Neural progenitor cell (in vitro differentiated cells): ENCODE results near the gene PCED1A. TPM values are rescaled to one million over a fixed set of nuclear protein-coding genes. Genes with fewer than 3 reads are reported as not detected.

Experiments used
- DNase-seq: peaks from one replicate; pipeline ENCODE4 v3.0.0-alpha.2; 2016; ENCODE audit warnings: low spot score
- H2AFZ ChIP-seq: fragments of 200-600 bp; sonication (generic); replicated peaks from 2 replicates; pipeline ENCODE4 v1.6.1; 2016; ENCODE audit warnings: antibody characterized with exemption
- H3F3A ChIP-seq: fragments of 200-600 bp; sonication (generic); 2 replicates; pipeline ENCODE4 v1.6.1; 2016; ENCODE audit warnings: antibody characterized with exemption, low read depth
- H3K27ac ChIP-seq: fragments of 200-600 bp; sonication (generic); 2 replicates; pipeline ENCODE4 v1.5.1; 2016; ENCODE audit warnings: mild to moderate bottlenecking
- H3K27me3 ChIP-seq: fragments of 200-600 bp; sonication (generic); 2 replicates; pipeline ENCODE4 v1.6.1; 2016; ENCODE audit warnings: mild to moderate bottlenecking, moderate library complexity
- H3K36me3 ChIP-seq: fragments of 200-600 bp; sonication (generic); 2 replicates; pipeline ENCODE4 v1.5.1; 2016
- H3K4me1 ChIP-seq: fragments of 200-600 bp; sonication (generic); 2 replicates; pipeline ENCODE4 v1.6.1; 2016; ENCODE audit warnings: mixed run types
- H3K4me2 ChIP-seq: fragments of 200-600 bp; sonication (generic); 2 replicates; pipeline ENCODE4 v1.6.1; 2016
- H3K4me3 ChIP-seq: fragments of 200-600 bp; sonication (generic); 2 replicates; pipeline ENCODE4 v1.5.1; 2016
- H3K79me2 ChIP-seq: fragments of 200-600 bp; sonication (generic); 2 replicates; pipeline ENCODE4 v1.6.1; 2016; ENCODE audit warnings: low read depth
- H3K9ac ChIP-seq: fragments of 200-600 bp; sonication (generic); 2 replicates; pipeline ENCODE4 v1.6.1; 2016
- H3K9me3 ChIP-seq: fragments of 200-600 bp; sonication (generic); 2 replicates; pipeline ENCODE4 v1.5.1; 2016; ENCODE audit warnings: low read depth
- H4K20me1 ChIP-seq: fragments of 200-600 bp; sonication (generic); 2 replicates; pipeline ENCODE4 v1.6.1; 2016; ENCODE audit warnings: low read depth
- H3K27ac Mint-ChIP-seq: 3 replicates; pipeline ENCODE4 v1.8.0; 2021; ENCODE audit warnings: mixed read lengths
- H3K27me3 Mint-ChIP-seq: 2 replicates; pipeline ENCODE4 v1.8.0; 2022; ENCODE audit warnings: low read depth, mild to moderate bottlenecking, inconsistent platforms, moderate library complexity, mixed read lengths; ENCODE audit not compliant: insufficient read depth
- H3K36me3 Mint-ChIP-seq: 3 replicates; pipeline ENCODE4 v1.8.0; 2021; ENCODE audit warnings: mixed read lengths
- H3K4me1 Mint-ChIP-seq: 3 replicates; pipeline ENCODE4 v1.8.0; 2021; ENCODE audit warnings: mixed read lengths
- H3K4me3 Mint-ChIP-seq: 3 replicates; pipeline ENCODE4 v1.8.0; 2021; ENCODE audit warnings: mild to moderate bottlenecking, moderate library complexity, mixed read lengths
- H3K9me3 Mint-ChIP-seq: 3 replicates; pipeline ENCODE4 v1.8.0; 2020; ENCODE audit warnings: mixed read lengths
- EZH2 ChIP-seq: fragments of 200-600 bp; sonication (generic); IDR thresholded peaks from 2 replicates; pipeline ENCODE4 v1.6.1; 2017; ENCODE audit warnings: antibody characterized with exemption, mild to moderate bottlenecking, moderate library complexity
- EZH2phosphoT487 ChIP-seq: fragments of 200-600 bp; sonication (generic); IDR thresholded peaks from 2 replicates; pipeline ENCODE4 v1.6.1; 2017; ENCODE audit warnings: antibody characterized with exemption
- total RNA-seq: library from RNA; depleted of rRNA; stranded (reverse); fragments of >200 nt; gene quantifications from 2 replicates; pipeline ENCODE4 v1.2.3, GENCODE V29; 2015; ENCODE audit warnings: low replicate concordance
- TF ChIP-seq, protein P1 (sequence below): fragments of 200-600 bp; sonication (generic); IDR thresholded peaks from 2 replicates; pipeline ENCODE4 v1.5.1; 2017; ENCODE audit warnings: antibody characterized with exemption, mild to moderate bottlenecking

The PCED1A gene
- total RNA-seq, 1 donor from 2014 or later = 14.6 TPM

DNA sequence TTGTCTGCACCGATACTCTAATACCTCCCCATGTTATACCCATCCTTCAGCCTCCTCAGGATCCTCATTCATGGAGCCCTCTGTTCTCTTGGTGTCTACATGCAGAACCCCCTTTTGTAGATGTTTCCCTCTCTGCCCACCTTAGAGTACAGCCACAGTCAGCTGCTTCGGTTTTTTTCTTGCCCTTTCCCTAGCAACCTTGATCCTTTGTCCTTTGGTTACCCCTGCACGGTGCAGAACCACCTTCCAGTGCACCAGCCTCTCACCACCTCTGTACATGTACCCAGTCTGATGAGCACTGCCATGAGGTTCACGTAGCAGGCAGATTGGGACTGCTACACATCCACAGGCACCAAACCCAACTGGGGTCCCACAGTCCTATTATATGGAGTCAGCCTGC lies 7.3 kb upstream of the PCED1A start:
- Histone ChIP-seq H3K9me3 (no peaks in the 10 kb centered on the region), H4K20me1 (no peaks in the 10 kb centered on the region), H3F3A (peaks cover 4% of the 10 kb centered on the region), H3K27me3 (no peaks in the 10 kb centered on the region), H3K9ac (no peak overlapping the region), H3K27ac (no peak overlapping the region), H3K4me1 (no peaks in the 10 kb centered on the region), H3K79me2 (no peaks in the 10 kb centered on the region), H3K4me3 (no peak overlapping the region), H3K4me2 (no peak overlapping the region), H3K36me3 (no peaks in the 10 kb centered on the region), H2AFZ (no peak overlapping the region)
- no peak overlapping the region for H3K4me3 Mint-ChIP-seq
- H3K36me3 Mint-ChIP-seq = peaks cover 2% of the 10 kb centered on the region
- no peak overlapping the region for H3K27ac Mint-ChIP-seq
- TF ChIP-seq EZH2 = no peak
- no peak for TF ChIP-seq EZH2phosphoT487
- TF ChIP-seq, protein P1, sequence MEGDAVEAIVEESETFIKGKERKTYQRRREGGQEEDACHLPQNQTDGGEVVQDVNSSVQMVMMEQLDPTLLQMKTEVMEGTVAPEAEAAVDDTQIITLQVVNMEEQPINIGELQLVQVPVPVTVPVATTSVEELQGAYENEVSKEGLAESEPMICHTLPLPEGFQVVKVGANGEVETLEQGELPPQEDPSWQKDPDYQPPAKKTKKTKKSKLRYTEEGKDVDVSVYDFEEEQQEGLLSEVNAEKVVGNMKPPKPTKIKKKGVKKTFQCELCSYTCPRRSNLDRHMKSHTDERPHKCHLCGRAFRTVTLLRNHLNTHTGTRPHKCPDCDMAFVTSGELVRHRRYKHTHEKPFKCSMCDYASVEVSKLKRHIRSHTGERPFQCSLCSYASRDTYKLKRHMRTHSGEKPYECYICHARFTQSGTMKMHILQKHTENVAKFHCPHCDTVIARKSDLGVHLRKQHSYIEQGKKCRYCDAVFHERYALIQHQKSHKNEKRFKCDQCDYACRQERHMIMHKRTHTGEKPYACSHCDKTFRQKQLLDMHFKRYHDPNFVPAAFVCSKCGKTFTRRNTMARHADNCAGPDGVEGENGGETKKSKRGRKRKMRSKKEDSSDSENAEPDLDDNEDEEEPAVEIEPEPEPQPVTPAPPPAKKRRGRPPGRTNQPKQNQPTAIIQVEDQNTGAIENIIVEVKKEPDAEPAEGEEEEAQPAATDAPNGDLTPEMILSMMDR = no peak
- no peaks in the 10 kb centered on the region for H3K27me3 Mint-ChIP-seq
- peaks cover 6% of the 10 kb centered on the region for H3K4me1 Mint-ChIP-seq
- H3K9me3 Mint-ChIP-seq = no peaks in the 10 kb centered on the region
- DNase-seq = no peak

DNA sequence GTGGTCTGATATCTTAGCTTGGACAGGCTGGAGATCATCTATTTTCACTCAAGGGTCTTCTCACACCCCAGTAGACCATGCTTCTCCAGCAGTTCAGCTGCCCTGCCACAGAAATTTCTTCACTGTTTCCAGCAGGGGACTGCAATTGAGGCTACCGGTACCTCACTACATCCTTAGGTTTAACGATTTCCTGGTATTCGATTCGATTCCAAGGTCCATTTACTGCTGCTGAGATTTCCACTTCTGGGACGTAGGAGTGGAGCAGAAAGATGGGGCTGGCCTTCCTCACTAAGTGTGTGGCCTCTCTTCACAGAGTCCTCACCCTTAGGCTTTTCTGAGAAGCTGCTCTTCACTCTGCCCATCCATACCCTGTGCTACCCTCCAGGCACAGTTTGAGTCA lies 6.2 kb upstream of the PCED1A start:
- no peak for DNase-seq
- Mint-ChIP-seq H3K27ac (no peak overlapping the region), H3K9me3 (no peaks in the 10 kb centered on the region), H3K36me3 (peaks cover 2% of the 10 kb centered on the region), H3K4me1 (no peaks in the 10 kb centered on the region), H3K4me3 (no peak overlapping the region), H3K27me3 (no peaks in the 10 kb centered on the region)
- Histone ChIP-seq H3K4me2 (no peak overlapping the region), H3K79me2 (no peaks in the 10 kb centered on the region), H4K20me1 (no peaks in the 10 kb centered on the region), H3K4me3 (no peak overlapping the region), H3K9ac (no peak overlapping the region), H3K9me3 (no peaks in the 10 kb centered on the region), H3K27ac (no peak overlapping the region), H3K4me1 (no peaks in the 10 kb centered on the region), H3K27me3 (no peaks in the 10 kb centered on the region), H3F3A (peaks cover under 1% of the 10 kb centered on the region), H3K36me3 (no peaks in the 10 kb centered on the region), H2AFZ (no peak overlapping the region)
- TF ChIP-seq, protein P1 = no peak
- no peak for TF ChIP-seq EZH2phosphoT487
- TF ChIP-seq EZH2 = no peak

DNA sequence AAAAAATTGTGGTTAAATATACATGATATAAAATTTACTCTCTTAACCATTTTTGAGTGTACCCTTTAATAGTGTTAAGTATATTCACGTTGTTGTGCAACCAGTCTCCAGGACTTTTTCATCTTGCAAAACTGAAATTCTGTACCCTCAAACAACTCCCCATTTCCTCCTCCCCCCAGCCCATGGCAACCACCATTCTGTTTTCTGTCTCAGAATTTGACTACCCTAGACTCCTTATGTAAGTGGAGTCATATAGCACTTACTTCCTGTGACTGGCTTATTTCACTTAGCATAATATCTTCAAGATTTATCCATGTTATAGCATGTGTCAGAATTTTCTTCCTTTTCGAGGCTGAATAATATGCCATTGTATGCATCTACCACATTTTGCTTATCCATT lies 5.2 kb upstream of the PCED1A start:
- no peak overlapping the region for H3K4me3 Mint-ChIP-seq
- peaks cover 4% of the 10 kb centered on the region for H3K4me1 Mint-ChIP-seq
- peaks cover 6% of the 10 kb centered on the region for H3K4me1 ChIP-seq

More for the DNA sequence above, 5.2 kb upstream of the PCED1A start:
- Histone ChIP-seq H3K36me3 (no peaks in the 10 kb centered on the region), H3K9ac (no peak overlapping the region), H3K79me2 (no peaks in the 10 kb centered on the region), H3K27me3 (no peaks in the 10 kb centered on the region), H3K4me2 (no peak overlapping the region), H3K9me3 (no peaks in the 10 kb centered on the region), H4K20me1 (no peaks in the 10 kb centered on the region), H3K27ac (no peak overlapping the region), H3K4me3 (no peak overlapping the region), H3F3A (no peaks in the 10 kb centered on the region), H2AFZ (no peak overlapping the region)
- no peaks in the 10 kb centered on the region for H3K27me3 Mint-ChIP-seq
- DNase-seq = no peak
- peaks cover 2% of the 10 kb centered on the region for H3K36me3 Mint-ChIP-seq
- H3K9me3 Mint-ChIP-seq = no peaks in the 10 kb centered on the region
- H3K27ac Mint-ChIP-seq = no peak overlapping the region
- no peak for TF ChIP-seq EZH2
- TF ChIP-seq, protein P1 = no peak
